ENCODE results near the gene CPVL. TPM values are rescaled to one million over a fixed set of nuclear protein-coding genes. Genes with fewer than 3 reads are reported as not detected.

The CPVL gene
- total and polyA plus RNA-seq, 4 donors = 16.6 to 34.8 (median 17.6) TPM

DNA sequence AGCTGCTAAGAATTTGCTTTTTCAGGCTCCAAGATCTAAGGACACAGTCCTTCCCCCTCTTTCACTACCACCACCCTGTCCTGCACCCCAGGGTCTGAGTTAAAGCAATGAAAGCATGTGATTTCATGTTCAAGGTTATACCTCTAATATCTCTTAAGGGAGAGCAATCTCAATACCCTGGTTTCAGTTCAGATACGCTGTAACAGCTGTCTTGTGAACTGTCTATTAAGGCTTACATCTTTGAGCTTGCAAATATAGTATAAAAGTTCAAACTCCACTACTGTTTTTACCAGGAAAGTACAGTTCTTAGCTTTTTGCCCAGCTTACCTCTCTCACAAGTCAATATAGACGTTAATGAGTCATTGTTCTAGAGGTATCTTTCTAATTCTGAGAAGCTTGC is 2.6 kb downstream of the CPVL start:
- WGBS, 2 donors = 81 to 86% methylated on average over 2 of the region's 2 CpGs

DNA sequence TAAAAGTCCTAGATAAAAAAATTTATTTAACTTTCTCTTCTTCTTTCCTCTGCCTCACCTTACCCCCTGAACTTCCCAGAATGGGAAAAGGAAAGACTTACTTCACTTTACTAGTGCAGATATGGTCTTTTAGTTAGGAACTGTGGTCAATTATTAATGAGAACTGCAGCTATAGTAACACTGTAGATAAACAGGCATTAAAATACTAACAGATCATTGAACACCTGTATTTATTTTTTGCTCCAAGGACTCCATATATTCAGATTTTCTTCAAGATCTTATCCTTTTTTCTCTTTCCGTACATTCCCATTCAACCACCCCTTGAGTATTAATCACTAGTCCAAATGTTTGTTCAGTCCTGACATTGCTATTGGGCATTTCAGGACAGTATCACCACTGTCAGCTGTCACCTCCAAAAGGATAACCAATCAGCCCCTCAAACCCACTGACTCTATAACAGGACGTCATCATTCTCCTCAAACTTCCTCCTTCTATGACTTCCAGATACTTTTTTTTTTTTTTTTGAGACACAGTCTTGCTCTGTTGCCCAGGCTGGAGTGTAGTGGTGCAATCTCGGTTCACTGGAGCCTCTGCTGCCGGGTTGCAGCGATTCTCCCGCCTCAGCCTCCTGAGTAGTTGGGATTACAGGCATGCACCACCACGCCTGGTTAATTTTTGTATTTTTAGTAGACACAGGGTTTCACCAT is 4.2 kb downstream of the CPVL start:
- no peaks in the 10 kb centered on the region for H3K36me3 ChIP-seq (ENCODE audit: control insufficient read depth in 4 of 4, insufficient read depth in 4 of 4, low read length in 4 of 4)
- TF ChIP-seq, protein P1, sequence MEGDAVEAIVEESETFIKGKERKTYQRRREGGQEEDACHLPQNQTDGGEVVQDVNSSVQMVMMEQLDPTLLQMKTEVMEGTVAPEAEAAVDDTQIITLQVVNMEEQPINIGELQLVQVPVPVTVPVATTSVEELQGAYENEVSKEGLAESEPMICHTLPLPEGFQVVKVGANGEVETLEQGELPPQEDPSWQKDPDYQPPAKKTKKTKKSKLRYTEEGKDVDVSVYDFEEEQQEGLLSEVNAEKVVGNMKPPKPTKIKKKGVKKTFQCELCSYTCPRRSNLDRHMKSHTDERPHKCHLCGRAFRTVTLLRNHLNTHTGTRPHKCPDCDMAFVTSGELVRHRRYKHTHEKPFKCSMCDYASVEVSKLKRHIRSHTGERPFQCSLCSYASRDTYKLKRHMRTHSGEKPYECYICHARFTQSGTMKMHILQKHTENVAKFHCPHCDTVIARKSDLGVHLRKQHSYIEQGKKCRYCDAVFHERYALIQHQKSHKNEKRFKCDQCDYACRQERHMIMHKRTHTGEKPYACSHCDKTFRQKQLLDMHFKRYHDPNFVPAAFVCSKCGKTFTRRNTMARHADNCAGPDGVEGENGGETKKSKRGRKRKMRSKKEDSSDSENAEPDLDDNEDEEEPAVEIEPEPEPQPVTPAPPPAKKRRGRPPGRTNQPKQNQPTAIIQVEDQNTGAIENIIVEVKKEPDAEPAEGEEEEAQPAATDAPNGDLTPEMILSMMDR (IDR thresholded peaks at IDR 0.05; ENCODE audit: control extremely low read depth, extremely low read depth) = no peak
- H3K27me3 ChIP-seq (ENCODE audit: control insufficient read depth in 3 of 3, insufficient read depth in 3 of 3, low read length in 2 of 3) = peaks cover 0 to 48% (median 42%) of the 10 kb centered on the region in 3 donors
- H3K27ac ChIP-seq (ENCODE audit: low read depth in 1 of 2, low read length in 1 of 2) = no peak overlapping the region
- H3K4me3 ChIP-seq = no peak overlapping the region
- ATAC-seq (ENCODE audit: insufficient read depth, low FRiP score) = no peak
- H3K9me3 ChIP-seq (ENCODE audit: control insufficient read depth in 4 of 4, insufficient read depth in 3 of 4, low read length in 3 of 4) = no peaks in the 10 kb centered on the region
- peaks cover 0 to 19% (median 7%) of the 10 kb centered on the region in 5 donors for H3K4me1 ChIP-seq (ENCODE audit: control insufficient read depth in 5 of 5, insufficient read depth in 5 of 5, low read length in 5 of 5)
- WGBS, 2 donors = 51 to 64% methylated on average over 7 of the region's 7 CpGs
- no peak for DNase-seq
- H3K9ac ChIP-seq (ENCODE audit: insufficient read depth in 1 of 2, low read length in 2 of 2) = no peak overlapping the region

More for the DNA sequence above, 2.6 kb downstream of the CPVL start:
- ATAC-seq (ENCODE audit: insufficient read depth, low FRiP score) (no peak), DNase-seq (no peak)
- TF ChIP-seq, protein P1 (IDR thresholded peaks at IDR 0.05; ENCODE audit: control extremely low read depth, extremely low read depth) = no peak
- no peaks in the 10 kb centered on the region for H3K36me3 ChIP-seq (ENCODE audit: control insufficient read depth in 4 of 4, insufficient read depth in 4 of 4, low read length in 4 of 4)
- H3K4me1 ChIP-seq (ENCODE audit: control insufficient read depth in 5 of 5, insufficient read depth in 5 of 5, low read length in 5 of 5) = peaks cover 0 to 19% (median 7%) of the 10 kb centered on the region in 5 donors
- peaks cover 0 to 59% (median 45%) of the 10 kb centered on the region in 3 donors for H3K27me3 ChIP-seq (ENCODE audit: control insufficient read depth in 3 of 3, insufficient read depth in 3 of 3, low read length in 2 of 3)
- H3K9me3 ChIP-seq (ENCODE audit: control insufficient read depth in 4 of 4, insufficient read depth in 3 of 4, low read length in 3 of 4) = no peaks in the 10 kb centered on the region
- no peak overlapping the region for H3K9ac ChIP-seq (ENCODE audit: insufficient read depth in 1 of 2, low read length in 2 of 2)
- H3K27ac ChIP-seq (ENCODE audit: low read depth in 1 of 2, low read length in 1 of 2) = no peak overlapping the region
- no peak overlapping the region for H3K4me3 ChIP-seq

DNA sequence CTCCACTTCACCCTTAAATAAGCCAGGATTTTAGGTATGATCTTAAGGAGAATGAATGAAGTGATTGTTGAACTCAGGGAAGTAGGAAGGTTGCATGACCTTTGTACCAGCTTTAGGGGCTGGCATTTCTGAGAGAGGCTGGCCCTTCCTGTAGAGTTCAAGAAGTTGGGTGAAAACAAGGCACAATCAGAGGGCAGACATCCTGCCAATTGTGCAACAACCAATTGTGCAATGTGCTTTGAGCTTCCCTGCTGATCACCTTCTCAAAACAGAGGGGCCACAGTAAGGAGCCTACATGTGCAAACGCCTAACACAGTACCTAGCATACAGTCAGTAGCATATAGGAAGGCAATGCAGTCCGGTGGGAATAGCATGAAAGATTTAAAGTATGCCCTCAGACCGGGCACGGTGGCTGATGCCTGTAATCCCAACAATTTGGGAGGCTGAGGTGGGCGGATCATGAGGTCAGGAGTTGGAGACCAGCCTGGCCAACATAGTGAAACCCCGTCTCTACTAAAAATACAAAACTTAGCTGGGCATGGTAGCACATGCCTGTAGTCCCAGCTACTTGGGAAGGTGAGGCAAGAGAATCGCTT is 5.4 kb downstream of the CPVL start:
- DNase-seq (no peak), ATAC-seq (ENCODE audit: insufficient read depth, low FRiP score) (no peak)
- Histone ChIP-seq H3K9ac (ENCODE audit: insufficient read depth in 1 of 2, low read length in 2 of 2) (no peak overlapping the region), H3K9me3 (ENCODE audit: control insufficient read depth in 4 of 4, insufficient read depth in 3 of 4, low read length in 3 of 4) (no peaks in the 10 kb centered on the region), H3K36me3 (ENCODE audit: control insufficient read depth in 4 of 4, insufficient read depth in 4 of 4, low read length in 4 of 4) (no peaks in the 10 kb centered on the region), H3K27ac (ENCODE audit: low read depth in 1 of 2, low read length in 1 of 2) (no peak overlapping the region), H3K4me1 (ENCODE audit: control insufficient read depth in 5 of 5, insufficient read depth in 5 of 5, low read length in 5 of 5) (peaks cover 0 to 9% (median 2%) of the 10 kb centered on the region in 5 donors), H3K4me3 (no peak overlapping the region), H3K27me3 (ENCODE audit: control insufficient read depth in 3 of 3, insufficient read depth in 3 of 3, low read length in 2 of 3) (peaks cover 0 to 40% (median 29%) of the 10 kb centered on the region in 3 donors)
- 73 to 86% methylated on average over 7 of the region's 7 CpGs for WGBS, 2 donors
- TF ChIP-seq, protein P1 (IDR thresholded peaks at IDR 0.05; ENCODE audit: control extremely low read depth, extremely low read depth) = no peak

All from lung (tissue), 12 donors.